Heart right ventricle (tissue), 16 donors: ENCODE results near the gene CDKN2C. TPM values are rescaled to one million over a fixed set of nuclear protein-coding genes. Genes with fewer than 3 reads are reported as not detected.
"Not testable (repeated sequence)": the region's sequence is repeated elsewhere in the genome, so short reads cannot be mapped to it uniquely, and the experiment has no call there.

Experiments used
- ATAC-seq, 8 donors: fragments of 200-7000 bp; cut with Tn5 transposase; one replicate each; pipeline ENCODE4 v1.9.1; 2020; ENCODE audit warnings: mild to moderate bottlenecking in 8 of 8, moderate library complexity in 8 of 8, moderate number of reproducible peaks in 1 of 8
- DNase-seq, 2 donors: peaks; one replicate each; pipeline ENCODE4 v3.0.0-alpha.2; 2020
- H3K27ac ChIP-seq, 10 donors: fragments of 200-600 bp; sonication (generic) in 2 of 10; one replicate each; pipeline versions ENCODE4 v1.5.0 to v1.8.0; 2020 to 2022; ENCODE audit warnings: mild to moderate bottlenecking in 3 of 10
- H3K27me3 ChIP-seq, 7 donors: fragments of 200-600 bp; one replicate each; pipeline ENCODE4 v1.8.0; 2021 to 2022; ENCODE audit warnings: mild to moderate bottlenecking in 2 of 7
- H3K36me3 ChIP-seq, 9 donors: fragments of 200-600 bp; sonication (generic) in 1 of 9; one replicate each; pipeline versions ENCODE4 v1.5.0 to v1.8.0; 2020 to 2022; ENCODE audit warnings: mild to moderate bottlenecking in 2 of 9
- H3K4me1 ChIP-seq, 9 donors: fragments of 200-600 bp; sonication (generic) in 1 of 9; one replicate each; pipeline versions ENCODE4 v1.5.0 to v1.8.0; 2020 to 2022; ENCODE audit warnings: mild to moderate bottlenecking in 4 of 9
- H3K4me3 ChIP-seq, 10 donors: fragments of 200-600 bp; sonication (generic) in 2 of 10; one replicate each; pipeline versions ENCODE4 v1.5.0 to v1.8.0; 2020 to 2022; ENCODE audit warnings: mild to moderate bottlenecking in 7 of 10, moderate library complexity in 2 of 10
- H3K9me3 ChIP-seq, 11 donors: fragments of 200-600 bp in 10 of 11; sonication (generic) in 2 of 11; one replicate each; pipeline versions ENCODE4 v1.5.0 to v1.8.0; 2013 to 2022; ENCODE audit warnings: mild to moderate bottlenecking in 2 of 11, control low read depth in 1 of 11, moderate library complexity in 1 of 11
- WGBS, 2 donors: extraction: QIAGEN DNeasy Blood & Tissue Kit; methylation state at CpG; one replicate each; pipeline ENCODE4 v1.1.7; 2013; ENCODE audit warnings: inconsistent platforms in 1 of 2; 5-methylcytosine and 5-hydroxymethylcytosine counted together
- intact Hi-C, 10 donors: fragments of 100-400 bp; cut with DNase I; formaldehyde crosslinking; loops; one replicate each; pipeline versions ENCODE4 v1.11.1 to v1.14.2; 2022
- polyA plus RNA-seq, 2 donors: library from polyadenylated mRNA; stranded (reverse); fragments of 200-250 nt; gene quantifications; one replicate each; pipeline ENCODE4 v1.2.3, GENCODE V29; 2013
- total RNA-seq, 10 donors: library from RNA; stranded (reverse); fragmentation: NEBNext Ultra II Directional in 3 of 10; extraction: Animal tissue kit (Norgen Biotek cat#: 25700) in 3 of 10; gene quantifications; one replicate each; pipeline versions ENCODE4 v1.2.1 to v1.2.4, GENCODE V29; 2021 to 2023
- TF ChIP-seq, protein P1 (sequence below), 9 donors: fragments of 200-600 bp; sonication (generic) in 2 of 9; IDR thresholded peaks; one replicate each; pipeline versions ENCODE4 v1.5.0 to v1.8.0; 2021 to 2022; ENCODE audit warnings: antibody characterized with exemption in 9 of 9, mild to moderate bottlenecking in 5 of 9, moderate library complexity in 1 of 9
- donor health status: Arrhythmogenic right ventricular cardiomyopathy.
- donor health status: ischemic (EF 13 %, LVEDD 7.1; RV severe dilation, severe dysfunction).
- donor health status: healthy with polysubstance abuse.
- donor health status: DM: no; HTN: yes; CAD: no.
- donor health status: DM: no; HTN: no; CAD: no.
- donor health status: ischemic (EF 25% LVEDD 6.9; RV normal size, moderate dysfunction).
- donor health status: ischemic (EF 25% LVEDD 5.7; RV mildly dilated, moderate dysfunction).
- donor health status: healthy.
- donor health status: DM: yes; HTN: yes; CAD: no.
- donor health status: Ischemic cardiomyopathy.
- donor health status: ischemic (EF 35%, LVEDD 5.7; RV mildly dilated, moderate dysfunction).
- donor health status: nonischemic (EF 11% LVEDD 7.7; RV severe dilation, severe dysfunction).
- donor health status: DM: yes; HTN: yes; CAD: no.
- donor health status: PGD.
- donor health status: ischemic (EF 29% LVEDD 5.4; RV normal size, mild dysfunction).
- donor health status: nonischemic (EF 23%, LVEDD 6.1; RV moderate dilation, normal function).

CDKN2C gene
- total and polyA plus RNA-seq, 12 donors: 8.2 to 26.3 (median 12.2) TPM

DNA sequence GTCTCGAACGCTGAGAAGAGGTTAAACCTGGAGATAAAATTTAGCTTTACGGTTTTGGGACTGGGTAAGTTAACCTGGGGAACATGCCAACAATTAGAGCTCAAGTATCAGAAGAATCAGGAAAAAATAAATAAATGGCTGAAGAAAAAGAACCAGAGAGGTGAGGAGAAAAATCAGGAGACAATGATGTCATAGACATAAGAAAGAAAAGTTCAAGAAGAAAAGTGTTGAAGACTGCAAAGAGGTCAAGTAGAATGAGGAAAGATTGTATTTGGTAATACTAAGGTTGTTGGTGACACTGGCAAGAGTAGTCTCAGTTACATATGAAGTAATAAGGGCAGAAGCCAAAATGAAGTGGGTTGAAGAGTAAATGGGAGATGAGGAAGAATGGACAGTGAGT is 26.0 kb downstream of the CDKN2C start:
- Histone ChIP-seq H3K27ac (no peak overlapping the region), H3K27me3 (no peaks in the 10 kb centered on the region), H3K4me1 (no peaks in the 10 kb centered on the region), H3K9me3 (peaks cover 0 to 6% (median 0%) of the 10 kb centered on the region in 11 donors), H3K4me3 (no peak overlapping the region), H3K36me3 (no peaks in the 10 kb centered on the region)
- TF ChIP-seq, protein P1, sequence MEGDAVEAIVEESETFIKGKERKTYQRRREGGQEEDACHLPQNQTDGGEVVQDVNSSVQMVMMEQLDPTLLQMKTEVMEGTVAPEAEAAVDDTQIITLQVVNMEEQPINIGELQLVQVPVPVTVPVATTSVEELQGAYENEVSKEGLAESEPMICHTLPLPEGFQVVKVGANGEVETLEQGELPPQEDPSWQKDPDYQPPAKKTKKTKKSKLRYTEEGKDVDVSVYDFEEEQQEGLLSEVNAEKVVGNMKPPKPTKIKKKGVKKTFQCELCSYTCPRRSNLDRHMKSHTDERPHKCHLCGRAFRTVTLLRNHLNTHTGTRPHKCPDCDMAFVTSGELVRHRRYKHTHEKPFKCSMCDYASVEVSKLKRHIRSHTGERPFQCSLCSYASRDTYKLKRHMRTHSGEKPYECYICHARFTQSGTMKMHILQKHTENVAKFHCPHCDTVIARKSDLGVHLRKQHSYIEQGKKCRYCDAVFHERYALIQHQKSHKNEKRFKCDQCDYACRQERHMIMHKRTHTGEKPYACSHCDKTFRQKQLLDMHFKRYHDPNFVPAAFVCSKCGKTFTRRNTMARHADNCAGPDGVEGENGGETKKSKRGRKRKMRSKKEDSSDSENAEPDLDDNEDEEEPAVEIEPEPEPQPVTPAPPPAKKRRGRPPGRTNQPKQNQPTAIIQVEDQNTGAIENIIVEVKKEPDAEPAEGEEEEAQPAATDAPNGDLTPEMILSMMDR (IDR thresholded peaks at IDR 0.05): no peak
- intact Hi-C loops: loop anchor here in 1 of 10 donors (10.0 kb wide), 1 partner anchor 61 kb away; no protein-coding TSS in a partner anchor
- DNase-seq (no peak), ATAC-seq (no peak)
- WGBS, 2 donors: 85 to 91% methylated on average over 3 of the region's 3 CpGs

DNA sequence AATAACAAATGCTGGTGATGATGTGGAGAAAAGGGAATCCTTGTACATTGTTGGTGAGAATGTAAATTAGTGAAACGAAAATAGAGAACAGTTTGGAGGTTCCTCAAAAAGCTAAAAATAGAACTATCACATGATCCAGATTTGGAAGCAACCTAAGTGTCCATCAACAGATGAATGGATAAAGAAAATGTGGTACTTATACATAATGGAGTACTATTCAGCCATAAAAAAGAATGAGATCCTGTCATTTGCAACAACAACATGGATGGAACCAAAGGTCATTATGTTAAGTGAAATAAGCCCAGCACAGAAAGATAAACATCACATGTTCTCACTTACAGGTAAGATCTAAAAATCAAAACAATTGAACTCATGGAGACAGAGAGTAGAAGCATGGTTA is 29.3 kb downstream of the CDKN2C start:
- WGBS, 2 donors: 73 to 81% methylated on average over 1 of the region's 1 CpG
- DNase-seq: not testable (repeated sequence)

DNA sequence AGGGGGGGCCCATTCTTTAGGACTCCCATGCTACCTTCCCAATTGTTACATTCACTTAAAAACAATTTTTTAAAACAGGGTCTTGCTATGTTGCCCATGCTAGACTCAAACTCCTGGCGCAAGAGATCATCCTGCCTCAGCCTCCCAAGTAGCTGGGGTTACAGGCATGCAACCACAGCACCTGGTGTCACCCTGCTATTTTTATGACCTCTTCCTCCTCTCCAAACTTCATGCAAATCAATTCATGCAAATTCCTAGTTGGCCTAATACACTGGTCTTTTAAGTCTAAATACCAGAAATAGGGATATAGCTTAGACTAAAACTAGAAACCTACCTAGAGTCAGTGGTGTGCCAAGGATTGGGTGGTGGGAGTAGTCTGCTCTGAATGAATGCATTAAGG is 30.1 kb downstream of the CDKN2C start:
- WGBS, 2 donors: 94 to 100% methylated on average over 1 of the region's 1 CpG
- no peak for ATAC-seq
- intact Hi-C loops: no loop called here

More for the DNA sequence above, 29.3 kb downstream of the CDKN2C start:
- not testable (repeated sequence) for H3K9me3 ChIP-seq, H3K27ac ChIP-seq, H3K4me1 ChIP-seq, ATAC-seq, H3K36me3 ChIP-seq, H3K4me3 ChIP-seq, H3K27me3 ChIP-seq
- intact Hi-C loops: loop anchor here in 1 of 10 donors (10.0 kb wide), 1 partner anchor 65 kb away; no protein-coding TSS in a partner anchor

DNA sequence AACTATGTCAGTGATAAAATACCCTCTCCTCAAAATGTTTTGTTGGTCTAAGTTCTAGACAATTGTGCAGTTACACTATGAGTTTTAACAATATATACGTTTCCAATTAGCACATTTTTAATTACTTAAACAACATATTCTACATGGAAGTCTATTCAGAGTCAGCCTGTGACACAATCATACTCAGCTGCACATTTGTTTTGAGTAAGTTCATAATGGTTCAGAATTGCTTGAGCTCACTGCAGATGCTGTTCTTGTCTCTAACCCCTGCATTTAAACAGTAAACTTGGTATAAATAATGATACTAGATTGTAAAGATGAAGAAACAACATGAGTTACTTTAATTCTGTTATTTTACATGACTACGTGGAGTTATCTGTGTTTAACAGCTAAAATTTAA is 30.6 kb downstream of the CDKN2C start:
- H3K36me3 ChIP-seq: peaks cover 0 to 11% (median 0%) of the 10 kb centered on the region in 9 donors
- WGBS, 2 donors: 58 to 63% methylated on average over 2 of the region's 2 CpGs
- H3K4me1 ChIP-seq: no peaks in the 10 kb centered on the region
- TF ChIP-seq, protein P1 (IDR thresholded peaks at IDR 0.05): no peak
- H3K27ac ChIP-seq: no peak overlapping the region
- ATAC-seq (no peak), DNase-seq (no peak)
- no peaks in the 10 kb centered on the region for H3K27me3 ChIP-seq
- no peak overlapping the region for H3K4me3 ChIP-seq
- intact Hi-C loops: no loop called here
- peaks cover 0 to 6% (median 0%) of the 10 kb centered on the region in 11 donors for H3K9me3 ChIP-seq

More for the DNA sequence above, 30.1 kb downstream of the CDKN2C start:
- peaks cover 0 to 6% (median 0%) of the 10 kb centered on the region in 11 donors for H3K9me3 ChIP-seq
- H3K27ac ChIP-seq: no peak overlapping the region
- TF ChIP-seq, protein P1 (IDR thresholded peaks at IDR 0.05): no peak
- H3K27me3 ChIP-seq: no peaks in the 10 kb centered on the region
- H3K36me3 ChIP-seq: peaks cover 0 to 11% (median 0%) of the 10 kb centered on the region in 9 donors
- H3K4me3 ChIP-seq: no peak overlapping the region
- DNase-seq: no peak
- no peaks in the 10 kb centered on the region for H3K4me1 ChIP-seq

DNA sequence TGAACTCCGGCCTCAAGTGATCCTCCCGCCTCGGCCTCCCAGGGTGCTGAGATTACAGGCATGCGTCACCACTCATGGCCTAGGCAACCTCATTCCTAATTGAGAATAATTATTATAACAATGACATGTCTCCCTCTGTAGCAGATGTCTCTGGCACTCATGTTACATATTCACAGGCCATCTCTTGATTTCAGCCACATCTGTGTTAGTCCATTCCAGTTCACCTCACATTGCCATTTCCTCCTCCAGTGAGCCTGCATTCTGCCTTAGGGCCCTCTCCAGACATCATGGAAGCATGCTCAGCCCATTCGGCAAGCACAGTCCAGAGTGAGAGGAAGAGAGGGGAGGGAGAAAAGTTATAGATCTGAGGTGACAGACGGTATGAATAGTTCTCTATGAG is 32.5 kb downstream of the CDKN2C start:
- no peaks in the 10 kb centered on the region for H3K4me1 ChIP-seq
- H3K27me3 ChIP-seq: no peaks in the 10 kb centered on the region
- H3K9me3 ChIP-seq: peaks cover 0 to 6% (median 0%) of the 10 kb centered on the region in 11 donors
- WGBS, 2 donors: 87 to 93% methylated on average over 6 of the region's 6 CpGs
- H3K4me3 ChIP-seq: no peak overlapping the region
- ATAC-seq (no peak), DNase-seq (no peak)
- peaks cover 0 to 11% (median 0%) of the 10 kb centered on the region in 9 donors for H3K36me3 ChIP-seq
- intact Hi-C loops: no loop called here
- TF ChIP-seq, protein P1 (IDR thresholded peaks at IDR 0.05): no peak
- no peak overlapping the region for H3K27ac ChIP-seq

DNA sequence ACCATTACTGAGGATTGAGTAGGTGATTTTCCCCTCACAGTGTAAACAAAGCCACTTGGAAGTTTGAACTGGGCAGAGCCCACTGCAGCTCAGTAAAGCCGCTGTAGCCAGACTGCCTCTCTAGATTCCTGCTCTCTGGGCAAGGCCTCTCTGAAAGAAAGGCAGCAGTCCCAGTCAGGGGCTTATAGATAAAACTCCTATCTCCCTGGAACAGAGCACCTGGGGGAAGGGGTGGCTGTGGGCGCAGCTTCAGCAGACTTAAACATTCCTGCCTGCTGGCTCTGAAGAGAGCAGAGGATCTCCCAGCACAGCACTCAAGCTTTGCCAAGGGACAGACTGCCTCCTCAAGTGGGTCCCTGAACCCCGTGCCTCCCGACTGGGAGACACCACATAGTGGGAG is 35.5 kb downstream of the CDKN2C start:
- Histone ChIP-seq H3K36me3 (peaks cover 0 to 11% (median 0%) of the 10 kb centered on the region in 9 donors), H3K9me3 (peaks cover 0 to 14% (median 0%) of the 10 kb centered on the region in 11 donors)
- intact Hi-C loops, DNase-seq, H3K4me3 ChIP-seq, H3K27me3 ChIP-seq, H3K4me1 ChIP-seq, H3K27ac ChIP-seq, ATAC-seq: not testable (repeated sequence)
- 82 to 89% methylated on average over 4 of the region's 4 CpGs for WGBS, 2 donors
